Measurements from ENCODE around the gene LEUTX. TPM values are rescaled to one million over a fixed set of nuclear protein-coding genes. Genes with fewer than 3 reads are reported as not detected.

Gene LEUTX
- total and polyA plus RNA-seq, 3 donors from 2014 or later, result not detected

DNA sequence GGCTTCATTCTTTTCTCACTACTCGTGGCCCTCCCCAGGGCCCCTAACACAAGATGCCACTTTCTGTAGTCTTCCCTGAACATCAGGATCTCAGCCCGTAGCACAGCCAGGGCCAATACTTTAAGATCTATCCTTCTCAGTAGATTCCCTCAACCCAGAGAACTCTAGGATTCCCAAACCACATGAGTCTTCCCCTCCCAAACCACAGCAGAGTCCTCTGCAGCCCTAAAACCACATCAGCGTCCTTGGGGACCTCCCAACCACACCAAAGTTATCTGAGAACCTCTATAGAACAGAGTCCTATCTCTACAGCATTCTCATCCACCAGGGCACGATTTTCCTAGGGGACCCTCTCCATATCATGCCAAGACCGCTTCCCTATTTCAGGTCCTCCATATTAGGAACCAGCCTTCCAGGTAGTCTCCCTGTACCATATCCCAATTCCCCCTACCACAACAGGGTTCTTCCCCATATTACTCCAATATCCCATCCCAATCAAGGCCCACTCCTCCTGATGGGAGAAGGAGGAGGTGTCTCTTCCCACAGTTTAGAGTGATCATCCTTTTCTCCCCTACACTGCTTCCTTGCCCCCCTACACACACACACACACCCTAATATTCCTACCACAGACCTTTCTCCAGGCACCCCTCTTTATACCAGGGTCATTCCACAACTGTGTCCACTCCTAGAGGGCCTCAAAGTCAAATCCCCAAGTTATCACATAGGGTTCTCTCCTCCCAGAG, 53.9 kb downstream of the LEUTX start:
- TF ChIP-seq, protein P1, sequence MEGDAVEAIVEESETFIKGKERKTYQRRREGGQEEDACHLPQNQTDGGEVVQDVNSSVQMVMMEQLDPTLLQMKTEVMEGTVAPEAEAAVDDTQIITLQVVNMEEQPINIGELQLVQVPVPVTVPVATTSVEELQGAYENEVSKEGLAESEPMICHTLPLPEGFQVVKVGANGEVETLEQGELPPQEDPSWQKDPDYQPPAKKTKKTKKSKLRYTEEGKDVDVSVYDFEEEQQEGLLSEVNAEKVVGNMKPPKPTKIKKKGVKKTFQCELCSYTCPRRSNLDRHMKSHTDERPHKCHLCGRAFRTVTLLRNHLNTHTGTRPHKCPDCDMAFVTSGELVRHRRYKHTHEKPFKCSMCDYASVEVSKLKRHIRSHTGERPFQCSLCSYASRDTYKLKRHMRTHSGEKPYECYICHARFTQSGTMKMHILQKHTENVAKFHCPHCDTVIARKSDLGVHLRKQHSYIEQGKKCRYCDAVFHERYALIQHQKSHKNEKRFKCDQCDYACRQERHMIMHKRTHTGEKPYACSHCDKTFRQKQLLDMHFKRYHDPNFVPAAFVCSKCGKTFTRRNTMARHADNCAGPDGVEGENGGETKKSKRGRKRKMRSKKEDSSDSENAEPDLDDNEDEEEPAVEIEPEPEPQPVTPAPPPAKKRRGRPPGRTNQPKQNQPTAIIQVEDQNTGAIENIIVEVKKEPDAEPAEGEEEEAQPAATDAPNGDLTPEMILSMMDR (IDR thresholded peaks at IDR 0.05), result no peak
- TF ChIP-seq POLR2A (IDR thresholded peaks at IDR 0.05), result no peak
- H3K27ac ChIP-seq, result peak overlapping the region; percentile 90 to 93
- no peaks in the 10 kb centered on the region for H3K36me3 ChIP-seq (ENCODE audit: low read depth, missing control alignments)
- DNase-seq, result no peak
- peak overlapping the region; percentile 90 to 93 for H3K4me3 ChIP-seq
- no peaks in the 10 kb centered on the region for H3K27me3 ChIP-seq
- intact Hi-C loops (cut with DNase I; ENCODE audit: low total_unique reads), result no loop called here
- WGBS, 2 donors, result 33 to 45% methylated on average over 5 of the region's 5 CpGs
- peaks cover 15% of the 10 kb centered on the region for H3K4me1 ChIP-seq
- H3K9me3 ChIP-seq, result no peaks in the 10 kb centered on the region

- Histone ChIP-seq H3K4me3 (peak overlapping the region; percentile 90 to 93), H3K27ac (peak overlapping the region; percentile 90 to 93), H3K36me3 (ENCODE audit: low read depth, missing control alignments) (no peaks in the 10 kb centered on the region), H3K9me3 (no peaks in the 10 kb centered on the region), H3K27me3 (no peaks in the 10 kb centered on the region), H3K4me1 (peaks cover 15% of the 10 kb centered on the region)
- WGBS, 2 donors, result 0% methylated on average over 12 to 24 of the region's 24 CpGs
- no peak for TF ChIP-seq POLR2A (IDR thresholded peaks at IDR 0.05)
- TF ChIP-seq, protein P1 (IDR thresholded peaks at IDR 0.05), result no peak
- intact Hi-C loops (cut with DNase I; ENCODE audit: low total_unique reads), result no loop called here
- no peak for DNase-seq
These were observed 54.5 kb downstream of the LEUTX start for GRCh38 chr19:39833160-39833463.

DNA sequence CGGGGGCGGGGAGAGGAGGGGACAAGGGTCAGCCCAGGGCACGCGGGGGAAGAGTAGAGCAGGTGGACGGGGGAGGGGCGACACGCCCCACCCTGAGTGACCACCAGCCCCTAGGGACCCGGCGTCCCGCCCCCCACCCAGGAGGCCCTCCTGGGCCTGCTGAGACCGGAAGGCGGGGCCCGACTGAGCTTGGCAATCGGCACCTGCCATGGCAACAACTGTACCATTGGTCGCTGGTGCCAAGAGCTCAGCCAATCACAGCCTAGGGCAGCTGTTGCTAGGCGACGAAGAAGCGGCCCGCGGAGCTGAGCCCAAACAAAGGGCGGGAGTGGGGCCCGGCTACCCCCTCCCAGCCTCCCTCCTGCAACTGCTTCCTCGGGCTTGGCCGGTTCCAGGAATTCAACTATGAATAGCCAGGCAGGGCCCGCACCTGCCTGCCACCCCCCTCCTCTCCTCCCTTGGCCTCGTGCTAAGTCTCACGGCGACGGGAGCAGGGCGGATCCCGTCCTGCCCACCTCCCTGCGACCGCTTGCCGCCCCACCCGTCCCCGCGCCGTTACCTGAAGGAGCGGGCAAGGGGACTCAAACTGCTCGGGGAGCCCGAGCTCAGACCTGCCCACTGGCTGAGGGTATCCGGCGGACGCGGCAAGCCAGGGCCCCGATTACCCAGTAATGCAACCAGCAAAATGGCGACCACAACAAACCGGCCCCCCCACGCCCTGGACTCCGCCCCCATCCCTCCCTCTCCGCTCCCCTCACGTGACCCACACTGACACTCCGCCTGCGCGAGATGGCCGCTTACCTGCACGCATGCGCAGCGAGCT, 55.0 kb downstream of the LEUTX start, which contains the start of gene DYRK1B:
Gene DYRK1B (minus strand): TSS at position 699 of the 823 bp plus-strand sequence. CDS start 2,295 bp downstream, outside the sequence.
- peak; percentile 99 for DNase-seq
- WGBS, 2 donors, result 1% methylated on average over 59 of the region's 59 CpGs; no CpG with 5 or more reads in 1 of the 2 donors
- peak within 1 kb of the TSS; percentile 90 to 93 for H3K27ac ChIP-seq
- H3K27me3 ChIP-seq, result no peaks in the 10 kb centered on the region
- H3K9me3 ChIP-seq, result no peaks in the 10 kb centered on the region
- peaks cover 17% of the 10 kb centered on the region for H3K4me1 ChIP-seq
- peak within 1 kb of the TSS; percentile 90 to 93 for H3K4me3 ChIP-seq
- intact Hi-C loops (cut with DNase I; ENCODE audit: low total_unique reads), result no loop called here
- no peaks in the 10 kb centered on the region for H3K36me3 ChIP-seq (ENCODE audit: low read depth, missing control alignments)
- TF ChIP-seq POLR2A (IDR thresholded peaks at IDR 0.05), result no peak
- TF ChIP-seq, protein P1 (IDR thresholded peaks at IDR 0.05), result no peak

DNA sequence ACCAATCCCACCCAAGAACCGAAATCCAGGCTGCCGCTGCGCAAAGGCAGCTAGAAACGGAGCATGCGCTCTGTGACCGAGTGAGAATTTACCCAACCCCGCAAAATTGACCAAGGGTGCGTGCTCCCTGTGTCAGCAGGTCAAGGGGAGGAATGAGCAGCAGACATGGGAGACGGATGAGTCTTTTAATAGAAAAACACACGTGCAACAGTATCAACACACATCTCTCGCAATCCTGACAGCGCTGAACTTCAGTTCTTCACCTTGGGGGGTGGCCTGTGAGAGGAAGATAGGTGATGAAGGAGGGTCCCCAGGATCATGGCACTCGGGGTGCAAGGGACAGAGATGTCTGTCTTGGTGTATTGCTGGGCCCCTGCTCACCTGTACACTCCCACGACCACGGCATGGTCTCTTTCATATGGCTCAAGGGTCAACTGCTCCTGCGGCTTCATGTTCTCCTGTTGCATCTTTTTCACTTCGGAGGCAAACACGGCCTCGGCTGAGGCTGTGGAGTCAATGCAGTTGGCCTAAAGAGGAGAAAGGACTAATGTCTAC, 55.7 kb downstream of the LEUTX start:
- H3K36me3 ChIP-seq (ENCODE audit: low read depth, missing control alignments), result no peaks in the 10 kb centered on the region
- peaks cover 24% of the 10 kb centered on the region for H3K4me1 ChIP-seq
- H3K9me3 ChIP-seq, result no peaks in the 10 kb centered on the region
- 33 to 34% methylated on average over 16 to 19 of the region's 19 CpGs for WGBS, 2 donors
- no peak for TF ChIP-seq POLR2A (IDR thresholded peaks at IDR 0.05)
- TF ChIP-seq, protein P1 (IDR thresholded peaks at IDR 0.05), result no peak
- peak overlapping the region; percentile 90 to 93 for H3K27ac ChIP-seq
- no peak for DNase-seq
- no peaks in the 10 kb centered on the region for H3K27me3 ChIP-seq
- intact Hi-C loops (cut with DNase I; ENCODE audit: low total_unique reads), result no loop called here
- H3K4me3 ChIP-seq, result peak overlapping the region; percentile 90 to 93

Small RNA genes within 50 kb of the gene (microRNA-seq; reads per million reads assigned to microRNA genes)
- gene MIR6719 (ENCODE audit: borderline number of aligned reads in 2 of 2, borderline replicate concordance in 1 of 2), result 0 reads per million in 2 donors

Small RNA genes within 50 kb of the gene (small RNA-seq; reads per million reads assigned to genes)
- 0 to 0.18 reads per million in 2 donors for gene MIR6719

Other genes starting within 250 kb of the LEUTX start
- gene EID2B, start 246.0 kb upstream of the LEUTX start, total RNA-seq, result 10 to 100 TPM in 1 of 2 donors, 1 to 10 TPM in 1; 9.2 to 12.2 TPM
- 6.6 TPM for gene EID2B, start 246.0 kb upstream of the LEUTX start, polyA plus RNA-seq (ENCODE audit: insufficient read depth, low read depth, low replicate concordance)
- 10 to 100 TPM; 23.9 to 26.7 TPM for gene EID2, start 238.7 kb upstream of the LEUTX start, total RNA-seq
- gene EID2, start 238.7 kb upstream of the LEUTX start, polyA plus RNA-seq (ENCODE audit: insufficient read depth, low read depth, low replicate concordance), result 15.0 TPM
- not detected for gene LGALS13, start 176.3 kb upstream of the LEUTX start, total RNA-seq
- not detected for gene LGALS13, start 176.3 kb upstream of the LEUTX start, polyA plus RNA-seq (ENCODE audit: insufficient read depth, low read depth, low replicate concordance)
- not detected for gene LGALS16, start 122.9 kb upstream of the LEUTX start, total RNA-seq
- gene LGALS16, start 122.9 kb upstream of the LEUTX start, polyA plus RNA-seq (ENCODE audit: insufficient read depth, low read depth, low replicate concordance), result not detected
- gene LGALS14, start 74.4 kb upstream of the LEUTX start, total RNA-seq, result not detected
- gene LGALS14, start 74.4 kb upstream of the LEUTX start, polyA plus RNA-seq (ENCODE audit: insufficient read depth, low read depth, low replicate concordance), result not detected
- not detected for gene CLC, start 40.8 kb upstream of the LEUTX start, total RNA-seq
- 0.61 TPM for gene CLC, start 40.8 kb upstream of the LEUTX start, polyA plus RNA-seq (ENCODE audit: insufficient read depth, low read depth, low replicate concordance)
- 100 to 1,000 TPM in 1 of 2 donors, 10 to 100 TPM in 1; 90.8 to 127 TPM for gene DYRK1B, start 55.3 kb downstream of the LEUTX start, total RNA-seq
- 124 TPM for gene DYRK1B, start 55.3 kb downstream of the LEUTX start, polyA plus RNA-seq (ENCODE audit: insufficient read depth, low read depth, low replicate concordance)
- 100 to 1,000 TPM; 236 to 301 TPM for gene FBL, start 67.5 kb downstream of the LEUTX start, total RNA-seq
- gene FBL, start 67.5 kb downstream of the LEUTX start, polyA plus RNA-seq (ENCODE audit: insufficient read depth, low read depth, low replicate concordance), result 303 TPM
- 10 to 100 TPM; 15.9 to 18.8 TPM for gene FCGBP, start 155.8 kb downstream of the LEUTX start, total RNA-seq
- 6.7 TPM for gene FCGBP, start 155.8 kb downstream of the LEUTX start, polyA plus RNA-seq (ENCODE audit: insufficient read depth, low read depth, low replicate concordance)
- 10 to 100 TPM; 73.0 to 77.9 TPM for gene PSMC4, start 192.3 kb downstream of the LEUTX start, total RNA-seq
- 114 TPM for gene PSMC4, start 192.3 kb downstream of the LEUTX start, polyA plus RNA-seq (ENCODE audit: insufficient read depth, low read depth, low replicate concordance)
- gene ZNF546, start 218.2 kb downstream of the LEUTX start, total RNA-seq, result 10 to 100 TPM; 19.6 to 21.7 TPM
- gene ZNF546, start 218.2 kb downstream of the LEUTX start, polyA plus RNA-seq (ENCODE audit: insufficient read depth, low read depth, low replicate concordance), result 27.6 TPM

All from testis (tissue), 3 donors.